GM11168 (cell line): ENCODE measurements around the gene EGFLAM.

Source experiments
- in situ Hi-C: fragments of 300-500 bp; cut with MboI; formaldehyde crosslinking; loops from one replicate; pipeline ENCODE4 v1.12.0; 2022; ENCODE audit warnings: low sequenced_read_pairs; ENCODE audit not compliant: unreplicated experiment

EGFLAM gene

GRCh38 chr5:38258319-38259061 is at the start of gene EGFLAM:
EGFLAM (plus strand) TSS chr5:38258559; CDS start chr5:38258755, 196 bp downstream.
- in situ Hi-C loops = no loop called here

GRCh38 chr5:38208782-38209378 is 49.5 kb upstream of the EGFLAM start:
- in situ Hi-C loops = no loop called here

GRCh38 chr5:38210676-38211353 is 47.5 kb upstream of the EGFLAM start:
- in situ Hi-C loops = no loop called here

- in situ Hi-C loops = no loop called here
These were observed 47.0 kb upstream of the EGFLAM start for GRCh38 chr5:38211354-38211710.

- in situ Hi-C loops = no loop called here
These were observed 46.1 kb upstream of the EGFLAM start for GRCh38 chr5:38212307-38212706.

GRCh38 chr5:38226091-38226490 is 32.3 kb upstream of the EGFLAM start:
- in situ Hi-C loops = no loop called here

GRCh38 chr5:38228914-38229313 is 29.4 kb upstream of the EGFLAM start:
- in situ Hi-C loops = no loop called here

GRCh38 chr5:38234737-38235136 is 23.6 kb upstream of the EGFLAM start:
- in situ Hi-C loops = no loop called here

GRCh38 chr5:38237681-38238080 is 20.7 kb upstream of the EGFLAM start:
- in situ Hi-C loops = no loop called here

- in situ Hi-C loops = no loop called here
These were observed 18.1 kb upstream of the EGFLAM start for GRCh38 chr5:38240212-38240611.

- in situ Hi-C loops = no loop called here
These were observed 16.7 kb upstream of the EGFLAM start for GRCh38 chr5:38241655-38242054.

GRCh38 chr5:38245307-38245706 is 13.1 kb upstream of the EGFLAM start:
- in situ Hi-C loops = no loop called here

- in situ Hi-C loops = no loop called here
These were observed 9.1 kb upstream of the EGFLAM start for GRCh38 chr5:38249301-38249700.

- in situ Hi-C loops = no loop called here
These were observed 8.5 kb upstream of the EGFLAM start for GRCh38 chr5:38249812-38250211.

- in situ Hi-C loops = no loop called here
These were observed 7.5 kb upstream of the EGFLAM start for GRCh38 chr5:38250763-38251448.

- in situ Hi-C loops = no loop called here
These were observed 4.6 kb upstream of the EGFLAM start for GRCh38 chr5:38253759-38254158.

GRCh38 chr5:38257308-38258041 is 884 bp upstream of the EGFLAM start:
- in situ Hi-C loops = no loop called here

- in situ Hi-C loops = no loop called here
These were observed 379 bp upstream of the EGFLAM start for GRCh38 chr5:38258042-38258318.

- in situ Hi-C loops = no loop called here
These were observed 876 bp downstream of the EGFLAM start for GRCh38 chr5:38259062-38259808.

- in situ Hi-C loops = no loop called here
These were observed 1.4 kb downstream of the EGFLAM start for GRCh38 chr5:38259809-38260160.
